HL-60 (cell line): ENCODE results near the gene ZNF497.

Experiments
- GABPA ChIP-seq: IDR thresholded peaks from 2 replicates; pipeline ENCODE4 v1.6.1; 2012; ENCODE audit warnings: low read depth
- POLR2AphosphoS5 ChIP-seq: IDR thresholded peaks from 2 replicates; pipeline ENCODE4 v1.6.1; 2012; ENCODE audit warnings: low read depth
- TF ChIP-seq, protein P1 (sequence below): IDR thresholded peaks from one replicate; pipeline ENCODE4 v1.5.1; 2011; ENCODE audit warnings: low read length, control low read depth, inconsistent platforms; ENCODE audit not compliant: insufficient read depth
- TF ChIP-seq, protein P2 (sequence below): IDR thresholded peaks from 2 replicates; pipeline ENCODE4 v1.6.1; 2012; ENCODE audit warnings: low read depth; ENCODE audit not compliant: insufficient replicate concordance

DNA sequence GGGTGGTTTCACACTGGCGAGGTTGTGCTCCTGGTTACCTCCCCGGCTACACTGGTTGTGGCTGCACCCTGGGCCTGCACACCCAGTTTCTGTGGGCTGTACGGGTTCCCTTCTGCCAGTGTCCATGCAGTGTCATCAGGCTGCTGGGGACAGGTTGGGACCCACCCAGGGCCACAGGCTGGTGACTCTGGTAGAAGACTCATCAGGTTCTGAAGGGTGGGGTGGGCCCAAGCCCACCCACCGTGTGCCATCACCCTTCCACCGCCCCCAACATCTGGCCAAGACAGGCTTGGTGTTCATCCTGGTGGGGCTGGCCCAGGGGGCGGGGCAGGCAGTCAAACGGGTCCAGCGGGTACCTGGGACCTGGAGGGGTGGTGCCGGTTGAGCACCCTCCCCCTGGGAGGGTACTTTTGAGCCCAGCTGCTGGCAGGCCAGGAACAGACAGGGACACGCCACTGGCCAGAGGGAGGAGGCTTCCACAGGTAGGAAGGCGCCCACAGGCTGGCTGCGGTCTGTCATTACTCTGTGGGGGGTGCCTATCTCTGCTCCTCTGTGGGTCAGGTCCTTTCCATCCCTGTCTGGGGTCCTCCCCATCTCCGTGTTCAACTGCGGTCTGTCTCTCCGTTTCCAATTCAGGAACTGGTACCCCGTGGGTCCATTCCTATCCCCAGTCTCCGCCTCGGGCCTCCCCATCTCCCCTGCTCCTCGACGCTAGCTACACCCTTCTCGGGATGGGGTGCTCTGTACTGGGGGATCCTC, 32.8 kb upstream of the ZNF497 start, which contains the start of gene RNF225:
- TF ChIP-seq POLR2AphosphoS5, result peak; percentile 57
- TF ChIP-seq, protein P1, sequence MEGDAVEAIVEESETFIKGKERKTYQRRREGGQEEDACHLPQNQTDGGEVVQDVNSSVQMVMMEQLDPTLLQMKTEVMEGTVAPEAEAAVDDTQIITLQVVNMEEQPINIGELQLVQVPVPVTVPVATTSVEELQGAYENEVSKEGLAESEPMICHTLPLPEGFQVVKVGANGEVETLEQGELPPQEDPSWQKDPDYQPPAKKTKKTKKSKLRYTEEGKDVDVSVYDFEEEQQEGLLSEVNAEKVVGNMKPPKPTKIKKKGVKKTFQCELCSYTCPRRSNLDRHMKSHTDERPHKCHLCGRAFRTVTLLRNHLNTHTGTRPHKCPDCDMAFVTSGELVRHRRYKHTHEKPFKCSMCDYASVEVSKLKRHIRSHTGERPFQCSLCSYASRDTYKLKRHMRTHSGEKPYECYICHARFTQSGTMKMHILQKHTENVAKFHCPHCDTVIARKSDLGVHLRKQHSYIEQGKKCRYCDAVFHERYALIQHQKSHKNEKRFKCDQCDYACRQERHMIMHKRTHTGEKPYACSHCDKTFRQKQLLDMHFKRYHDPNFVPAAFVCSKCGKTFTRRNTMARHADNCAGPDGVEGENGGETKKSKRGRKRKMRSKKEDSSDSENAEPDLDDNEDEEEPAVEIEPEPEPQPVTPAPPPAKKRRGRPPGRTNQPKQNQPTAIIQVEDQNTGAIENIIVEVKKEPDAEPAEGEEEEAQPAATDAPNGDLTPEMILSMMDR, result no peak
- TF ChIP-seq, protein P2, sequence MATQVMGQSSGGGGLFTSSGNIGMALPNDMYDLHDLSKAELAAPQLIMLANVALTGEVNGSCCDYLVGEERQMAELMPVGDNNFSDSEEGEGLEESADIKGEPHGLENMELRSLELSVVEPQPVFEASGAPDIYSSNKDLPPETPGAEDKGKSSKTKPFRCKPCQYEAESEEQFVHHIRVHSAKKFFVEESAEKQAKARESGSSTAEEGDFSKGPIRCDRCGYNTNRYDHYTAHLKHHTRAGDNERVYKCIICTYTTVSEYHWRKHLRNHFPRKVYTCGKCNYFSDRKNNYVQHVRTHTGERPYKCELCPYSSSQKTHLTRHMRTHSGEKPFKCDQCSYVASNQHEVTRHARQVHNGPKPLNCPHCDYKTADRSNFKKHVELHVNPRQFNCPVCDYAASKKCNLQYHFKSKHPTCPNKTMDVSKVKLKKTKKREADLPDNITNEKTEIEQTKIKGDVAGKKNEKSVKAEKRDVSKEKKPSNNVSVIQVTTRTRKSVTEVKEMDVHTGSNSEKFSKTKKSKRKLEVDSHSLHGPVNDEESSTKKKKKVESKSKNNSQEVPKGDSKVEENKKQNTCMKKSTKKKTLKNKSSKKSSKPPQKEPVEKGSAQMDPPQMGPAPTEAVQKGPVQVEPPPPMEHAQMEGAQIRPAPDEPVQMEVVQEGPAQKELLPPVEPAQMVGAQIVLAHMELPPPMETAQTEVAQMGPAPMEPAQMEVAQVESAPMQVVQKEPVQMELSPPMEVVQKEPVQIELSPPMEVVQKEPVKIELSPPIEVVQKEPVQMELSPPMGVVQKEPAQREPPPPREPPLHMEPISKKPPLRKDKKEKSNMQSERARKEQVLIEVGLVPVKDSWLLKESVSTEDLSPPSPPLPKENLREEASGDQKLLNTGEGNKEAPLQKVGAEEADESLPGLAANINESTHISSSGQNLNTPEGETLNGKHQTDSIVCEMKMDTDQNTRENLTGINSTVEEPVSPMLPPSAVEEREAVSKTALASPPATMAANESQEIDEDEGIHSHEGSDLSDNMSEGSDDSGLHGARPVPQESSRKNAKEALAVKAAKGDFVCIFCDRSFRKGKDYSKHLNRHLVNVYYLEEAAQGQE, result no peak
- no peak for TF ChIP-seq GABPA
